ENCODE results near the gene ACBD4. TPM values are rescaled to one million over a fixed set of nuclear protein-coding genes. Genes with fewer than 3 reads are reported as not detected.
A peak's percentile ranks its signal among the peaks of the same experiment; 100 is the strongest.

The ACBD4 gene
- total RNA-seq, 4 donors from 2014 or later: 2.2 to 3.2 (median 2.5) TPM

GRCh38 chr17:45101883-45102811, 33.3 kb upstream of the ACBD4 start:
- TF ChIP-seq POLR2A (IDR thresholded peaks at IDR 0.05) (no peak), CTCF (IDR thresholded peaks at IDR 0.05 in 4 of 5, conservative IDR thresholded peaks at IDR 0.05 in 1 of 5) (no peak)
- Histone ChIP-seq H3K36me3 (peaks cover 0 to 84% of the 10 kb centered on the region in 2 donors), H3K9me3 (no peaks in the 10 kb centered on the region), H3K27ac (peak overlapping the region; percentile 16 to 96 (median 74)), H3K27me3 (no peaks in the 10 kb centered on the region), H3K4me3 (no peak overlapping the region), H3K4me1 (peaks cover 55 to 76% of the 10 kb centered on the region in 2 donors)
- intact Hi-C loops (cut with DNase I; ENCODE audit: low total_unique reads): no loop called here
- DNase-seq (no peak), ATAC-seq (no peak)
- in situ Hi-C loops (cut with MboI; ENCODE audit: low sequenced_read_pairs in 4 of 4): loop anchor here in 2 of 4 donors (10.0 to 25.0 kb wide), 2 partner anchors 177 to 190 kb away; partner anchors contain the start of gene GFAP (in 1 of the 2)

- Histone ChIP-seq H3K36me3 (peaks cover 0 to 78% of the 10 kb centered on the region in 2 donors), H3K27ac (peak overlapping the region; percentile 9 to 96 (median 74)), H3K9me3 (no peaks in the 10 kb centered on the region), H3K27me3 (no peaks in the 10 kb centered on the region), H3K4me3 (no peak overlapping the region), H3K4me1 (peaks cover 59 to 83% of the 10 kb centered on the region in 2 donors)
- ATAC-seq: no peak
- TF ChIP-seq CTCF (IDR thresholded peaks at IDR 0.05 in 4 of 5, conservative IDR thresholded peaks at IDR 0.05 in 1 of 5): no peak
- no peak for DNase-seq
- in situ Hi-C loops (cut with MboI; ENCODE audit: low sequenced_read_pairs in 4 of 4): loop anchor here in 2 of 4 donors (10.0 to 25.0 kb wide), 2 partner anchors 178 to 191 kb away; partner anchors contain the start of gene GFAP (in 1 of the 2)
- intact Hi-C loops (cut with DNase I; ENCODE audit: low total_unique reads): no loop called here
These were observed 32.6 kb upstream of the ACBD4 start for GRCh38 chr17:45102856-45103255.

GRCh38 chr17:45103269-45103795, 32.2 kb upstream of the ACBD4 start:
- DNase-seq: peak in 1 of 2 donors; percentile 66
- peaks cover 58 to 83% of the 10 kb centered on the region in 2 donors for H3K4me1 ChIP-seq
- peak overlapping the region; percentile 9 to 96 (median 74) for H3K27ac ChIP-seq
- intact Hi-C loops (cut with DNase I; ENCODE audit: low total_unique reads): no loop called here
- peak; percentile 47 to 51 for ATAC-seq
- H3K27me3 ChIP-seq: no peaks in the 10 kb centered on the region
- no peak overlapping the region for H3K4me3 ChIP-seq
- H3K36me3 ChIP-seq: peaks cover 0 to 73% of the 10 kb centered on the region in 2 donors
- no peaks in the 10 kb centered on the region for H3K9me3 ChIP-seq
- no peak for TF ChIP-seq POLR2A (IDR thresholded peaks at IDR 0.05)
- TF ChIP-seq CTCF (IDR thresholded peaks at IDR 0.05 in 4 of 5, conservative IDR thresholded peaks at IDR 0.05 in 1 of 5): no peak
- in situ Hi-C loops (cut with MboI; ENCODE audit: low sequenced_read_pairs in 4 of 4): loop anchor here in 2 of 4 donors (10.0 to 25.0 kb wide), 2 partner anchors 179 to 191 kb away; partner anchors contain the start of gene GFAP (in 1 of the 2)

GRCh38 chr17:45104029-45104428, 31.5 kb upstream of the ACBD4 start:
- DNase-seq: no peak
- Histone ChIP-seq H3K36me3 (peaks cover 0 to 69% of the 10 kb centered on the region in 2 donors), H3K9me3 (no peaks in the 10 kb centered on the region), H3K27me3 (no peaks in the 10 kb centered on the region), H3K4me3 (no peak overlapping the region), H3K27ac (peak overlapping the region in 3 of 4 donors; percentile 59 to 96 (median 88)), H3K4me1 (peaks cover 54 to 83% of the 10 kb centered on the region in 2 donors)
- intact Hi-C loops (cut with DNase I; ENCODE audit: low total_unique reads) (no loop called here), in situ Hi-C loops (cut with MboI; ENCODE audit: low sequenced_read_pairs in 4 of 4) (loop anchor here in 2 of 4 donors (10.0 to 25.0 kb wide), 2 partner anchors 179 to 192 kb away; partner anchors contain the start of gene GFAP (in 1 of the 2))
- ATAC-seq: peak in 1 of 2 donors; percentile 21
- TF ChIP-seq POLR2A (IDR thresholded peaks at IDR 0.05): no peak
- TF ChIP-seq CTCF (IDR thresholded peaks at IDR 0.05 in 4 of 5, conservative IDR thresholded peaks at IDR 0.05 in 1 of 5): no peak

All from gastrocnemius medialis (tissue), 4 donors.